Pancreas (tissue), 10 donors: Measurements from ENCODE around the gene SAV1. TPM values are rescaled to one million over a fixed set of nuclear protein-coding genes. Genes with fewer than 3 reads are reported as not detected.

Experiments
- ATAC-seq, 4 donors: fragments of 200-7000 bp; cut with Tn5 transposase; one replicate each; pipeline versions ENCODE4 v1.8.0 to v1.9.1; 2020; ENCODE audit warnings: mild to moderate bottlenecking in 4 of 4, moderate library complexity in 4 of 4
- DNase-seq, 6 donors: peaks; one replicate each; pipeline ENCODE4 v3.0.0-alpha.2; 2020
- FAIRE-seq: peaks from 2 replicates; lab custom pipeline; 2012; peaks lifted over from hg19 to GRCh38; lab: Jason Lieb, UNC
- H3K27ac ChIP-seq, 4 donors: fragments of 200-600 bp; sonication (generic); 1 replicate in 3 of 4; 2 replicates in 1 of 4; pipeline versions ENCODE4 v1.5.0 to v1.8.0; 2020
- H3K27me3 ChIP-seq, 4 donors: fragments of 200-600 bp; one replicate each; pipeline ENCODE4 v1.8.0; 2021
- H3K36me3 ChIP-seq, 3 donors: fragments of 200-600 bp; sonication (generic) in 1 of 3; one replicate each; pipeline versions ENCODE4 v1.5.0 to v1.8.0; 2020 to 2021
- H3K4me1 ChIP-seq, 3 donors: fragments of 200-600 bp; one replicate each; pipeline ENCODE4 v1.8.0; 2021
- H3K4me3 ChIP-seq, 4 donors: fragments of 200-600 bp; sonication (generic) in 2 of 4; one replicate each; pipeline versions ENCODE4 v1.5.0 to v1.8.0; 2020 to 2021
- H3K9me3 ChIP-seq, 4 donors: fragments of 200-600 bp; one replicate each; pipeline ENCODE4 v1.8.0; 2021
- CTCF ChIP-seq, 4 donors: fragments of 200-600 bp; sonication (generic) in 3 of 4; IDR thresholded peaks; one replicate each; pipeline versions ENCODE4 v1.5.0 to v1.8.0; 2021; ENCODE audit warnings: antibody characterized with exemption in 4 of 4
- WGBS, 2 donors: extraction: QIAGEN DNeasy Blood & Tissue Kit; methylation state at CpG; one replicate each; pipeline ENCODE4 v1.1.7; 2013; 5-methylcytosine and 5-hydroxymethylcytosine counted together
- intact Hi-C, 3 donors: fragments of 100-400 bp; cut with DNase I; formaldehyde crosslinking; loops; one replicate each; pipeline versions ENCODE4 v1.11.1 to v1.14.2; 2022
- polyA plus RNA-seq, 2 donors: library from polyadenylated mRNA; stranded (reverse); fragments of 200-250 nt; gene quantifications; one replicate each; pipeline ENCODE4 v1.2.3, GENCODE V29; 2013
- total RNA-seq, 6 donors: library from RNA; stranded (reverse); fragmentation: NEBNext Ultra II Directional in 4 of 6; extraction: Animal tissue kit (Norgen Biotek cat#: 25700) in 4 of 6; gene quantifications; one replicate each; pipeline versions ENCODE4 v1.2.1 to v1.2.4, GENCODE V29; 2021 to 2023
- donor health status: healthy with polysubstance abuse.
- donor health status: DM: no; HTN: no; CAD: no; lungs with moderate emphysema.
- donor health status: DM: no; HTN: no; CAD: no.
- donor health status: control.
- donor health status: control.
- donor health status: Bipolar disorder and iron deficiency.
- donor health status: DM: yes; HTN: yes; CAD: no.
- donor health status: DM: no; HTN: no; CAD: no.
- donor health status: DM: no; HTN: no; CAD: no.
- donor health status: DM: yes; HTN: yes; CAD: no.

SAV1 gene
- total RNA-seq (10 to 100 TPM; 32.6 to 49.2 (median 38.5) TPM), polyA plus RNA-seq (10 to 100 TPM; 14.8 to 19.5 TPM)

- no peak for FAIRE-seq
- peak; percentile 83 to 91 (median 88) for ATAC-seq
- peak within 1 kb of the TSS; percentile 92 to 99 (median 98) for H3K27ac ChIP-seq
- no peak for TF ChIP-seq CTCF (IDR thresholded peaks at IDR 0.05)
- intact Hi-C loops = no loop called here
- no peaks in the 10 kb centered on the region for H3K9me3 ChIP-seq
- WGBS, 2 donors = 0 to 1% methylated on average over 70 to 92 of the region's 92 CpGs
- DNase-seq = peak; percentile 77 to 94 (median 85)
- H3K4me3 ChIP-seq = peak within 1 kb of the TSS; percentile 68 to 96 (median 89)
- no peaks in the 10 kb centered on the region for H3K27me3 ChIP-seq
- peaks cover 4 to 16% (median 11%) of the 10 kb centered on the region in 3 donors for H3K4me1 ChIP-seq
- peaks cover 0 to 9% (median 0%) of the 10 kb centered on the region in 3 donors for H3K36me3 ChIP-seq
Measured at GRCh38 chr14:50667996-50668825, at the start of gene SAV1. SAV1 (minus strand) TSS chr14:50668306; CDS start chr14:50667967, 339 bp downstream.

GRCh38 chr14:50717811-50718210 is 49.7 kb upstream of the SAV1 start:
- no peak overlapping the region for H3K4me3 ChIP-seq
- no peak for ATAC-seq
- H3K36me3 ChIP-seq = no peaks in the 10 kb centered on the region
- no peak for FAIRE-seq
- H3K9me3 ChIP-seq = no peaks in the 10 kb centered on the region
- intact Hi-C loops = no loop called here
- TF ChIP-seq CTCF (IDR thresholded peaks at IDR 0.05) = no peak
- no peak overlapping the region for H3K27ac ChIP-seq
- no peaks in the 10 kb centered on the region for H3K27me3 ChIP-seq
- WGBS, 2 donors = 61 to 62% methylated on average over 7 of the region's 7 CpGs
- DNase-seq = no peak
- peaks cover 0 to 4% (median 0%) of the 10 kb centered on the region in 3 donors for H3K4me1 ChIP-seq

GRCh38 chr14:50714450-50715073 is 46.5 kb upstream of the SAV1 start:
- 67 to 80% methylated on average over 2 of the region's 2 CpGs for WGBS, 2 donors

GRCh38 chr14:50711043-50711442 is 42.9 kb upstream of the SAV1 start:
- Histone ChIP-seq H3K27ac (no peak overlapping the region), H3K4me3 (no peak overlapping the region), H3K36me3 (no peaks in the 10 kb centered on the region), H3K27me3 (no peaks in the 10 kb centered on the region), H3K4me1 (no peaks in the 10 kb centered on the region), H3K9me3 (no peaks in the 10 kb centered on the region)
- DNase-seq (no peak), ATAC-seq (no peak), FAIRE-seq (no peak)
- intact Hi-C loops = no loop called here
- TF ChIP-seq CTCF (IDR thresholded peaks at IDR 0.05) = no peak
- 96% methylated on average over 3 of the region's 3 CpGs for WGBS, 2 donors

More at GRCh38 chr14:50714450-50715073, 46.5 kb upstream of the SAV1 start:
- Histone ChIP-seq H3K4me3 (no peak overlapping the region), H3K27ac (no peak overlapping the region), H3K36me3 (no peaks in the 10 kb centered on the region), H3K9me3 (no peaks in the 10 kb centered on the region), H3K27me3 (no peaks in the 10 kb centered on the region), H3K4me1 (peaks cover 0 to 4% (median 0%) of the 10 kb centered on the region in 3 donors)
- ATAC-seq = peak in 3 of 4 donors; percentile 50 to 89 (median 76)
- FAIRE-seq = peak; percentile 61
- intact Hi-C loops = no loop called here
- peak in 2 of 4 donors; percentile 15 to 29 for TF ChIP-seq CTCF (IDR thresholded peaks at IDR 0.05)
- no peak for DNase-seq
